Fibroblast of mammary gland (primary cell): ENCODE data around the gene ZFR.
A peak's percentile ranks its signal among the peaks of the same experiment; 100 is the strongest.

ENCODE experiments used
- DNase-seq: peaks from one replicate; pipeline ENCODE4 v3.0.0-alpha.2; 2010; ENCODE audit warnings: low read depth
- H3K4me3 ChIP-seq: 2 replicates; pipeline ENCODE4 v1.5.1; 2011; ENCODE audit warnings: low read depth, mild to moderate bottlenecking, low read length, moderate library complexity; ENCODE audit not compliant: control insufficient read depth
- CTCF ChIP-seq: conservative IDR thresholded peaks from 2 replicates; pipeline ENCODE4 v1.5.1; 2011; ENCODE audit warnings: low read depth, low read length, inconsistent platforms; ENCODE audit not compliant: control insufficient read depth, insufficient read depth

The ZFR gene

GRCh38 chr5:32339878-32340277 is 104.7 kb downstream of the ZFR start:
- DNase-seq = no peak
- H3K4me3 ChIP-seq = no peak overlapping the region
- no peak for TF ChIP-seq CTCF

- DNase-seq = peak; percentile 55
- TF ChIP-seq CTCF = no peak
- H3K4me3 ChIP-seq = no peak overlapping the region
These were observed 105.3 kb downstream of the ZFR start for GRCh38 chr5:32339198-32339597.

GRCh38 chr5:32332966-32333365 is 111.6 kb downstream of the ZFR start:
- no peak for DNase-seq
- no peak for TF ChIP-seq CTCF

GRCh38 chr5:32332361-32332760 is 112.2 kb downstream of the ZFR start:
- TF ChIP-seq CTCF = no peak

More at GRCh38 chr5:32332966-32333365, 111.6 kb downstream of the ZFR start:
- no peak overlapping the region for H3K4me3 ChIP-seq

GRCh38 chr5:32331935-32332274 is 112.6 kb downstream of the ZFR start:
- no peak overlapping the region for H3K4me3 ChIP-seq
- DNase-seq = no peak
- no peak for TF ChIP-seq CTCF

More at GRCh38 chr5:32332361-32332760, 112.2 kb downstream of the ZFR start:
- no peak overlapping the region for H3K4me3 ChIP-seq
- no peak for DNase-seq

GRCh38 chr5:32331217-32331934 is 113.2 kb downstream of the ZFR start:
- DNase-seq = no peak
- no peak for TF ChIP-seq CTCF
- no peak overlapping the region for H3K4me3 ChIP-seq
